Stomach (tissue), 9 donors: ENCODE measurements around the gene FAM187B. TPM values are rescaled to one million over a fixed set of nuclear protein-coding genes. Genes with fewer than 3 reads are reported as not detected.

Experiments used
- DNase-seq, 2 donors: peaks; one replicate each; pipeline versions ENCODE4 v3.0.0 to v3.0.0-alpha.2; 2013 to 2019
- H3K27ac ChIP-seq, 5 donors: fragments of 200-600 bp in 4 of 5; sonication (generic) in 4 of 5; one replicate each; pipeline ENCODE4 v1.5.1; 2013 to 2019; ENCODE audit warnings: mild to moderate bottlenecking in 1 of 5, moderate library complexity in 1 of 5
- H3K27me3 ChIP-seq, 3 donors: fragments of 200-600 bp; sonication (generic); one replicate each; pipeline ENCODE4 v1.5.1; 2017 to 2019; ENCODE audit warnings: mixed run types in 1 of 3
- H3K36me3 ChIP-seq, 4 donors: fragments of 200-600 bp; sonication (generic); 1 replicate in 3 of 4; 2 replicates in 1 of 4; pipeline ENCODE4 v1.5.1; 2016 to 2019
- H3K4me1 ChIP-seq, 4 donors: fragments of 200-600 bp; sonication (generic); one replicate each; pipeline ENCODE4 v1.5.1; 2016 to 2019
- H3K4me3 ChIP-seq, 4 donors: fragments of 200-600 bp; sonication (generic) in 3 of 4; one replicate each; pipeline ENCODE4 v1.5.1; 2016 to 2019; ENCODE audit warnings: mild to moderate bottlenecking in 1 of 4
- H3K9me3 ChIP-seq, 4 donors: fragments of 200-600 bp; sonication (generic); one replicate each; pipeline ENCODE4 v1.5.1; 2016 to 2019
- EP300 ChIP-seq: sonication (generic); formaldehyde crosslinking; IDR thresholded peaks from one replicate; pipeline ENCODE4 v1.6.1; 2017; ENCODE audit warnings: antibody characterized with exemption
- POLR2A ChIP-seq, 4 donors: fragments of 450-650 bp; IDR thresholded peaks; one replicate each; pipeline ENCODE4 v1.6.1; 2016; ENCODE audit warnings: antibody characterized with exemption in 4 of 4, control low read depth in 2 of 4, mild to moderate bottlenecking in 1 of 4, moderate library complexity in 1 of 4
- POLR2AphosphoS5 ChIP-seq, 3 donors: sonication (generic); formaldehyde crosslinking; IDR thresholded peaks; one replicate each; pipeline ENCODE4 v1.6.1; 2016; ENCODE audit warnings: antibody characterized with exemption in 3 of 3
- WGBS, 5 donors: extraction: QIAGEN DNeasy Blood & Tissue Kit in 3 of 5; methylation state at CpG; one replicate each; pipeline versions ENCODE4 v1.1.5 to v1.1.7; 2013 to 2018; 5-methylcytosine and 5-hydroxymethylcytosine counted together
- intact Hi-C: fragments of 100-400 bp; cut with DNase I; formaldehyde crosslinking; loops from one replicate; pipeline ENCODE4 v1.15.1; 2023; ENCODE audit warnings: low total_unique reads
- polyA plus RNA-seq, 3 donors: library from polyadenylated mRNA; stranded (reverse); fragments of 200-250 nt; gene quantifications; one replicate each; pipeline ENCODE4 v1.2.3, GENCODE V29; 2013
- total RNA-seq, 5 donors: library from RNA; depleted of rRNA; stranded (reverse); fragments of >200 nt; gene quantifications; one replicate each; pipeline versions ENCODE4 v1.1.0 to v1.2.3, GENCODE V29; 2014 to 2016
- TF ChIP-seq, protein P1 (sequence below), 7 experiments: fragments of 450-650 bp in 4 of 7; fragments of 200-600 bp in 3 of 7; sonication (generic) in 3 of 7; IDR thresholded peaks; one replicate each; pipeline ENCODE4 v1.5.1; 2016 to 2019; ENCODE audit warnings: antibody characterized with exemption in 7 of 7, control low read depth in 2 of 7, mild to moderate bottlenecking in 1 of 7
- donor health status: healthy with polysubstance abuse.
- donor health status: Bipolar disorder and iron deficiency.
- donor health status: healthy.

FAM187B gene
- total and polyA plus RNA-seq, 8 donors, result 0.25 TPM; not detected in 7

DNA sequence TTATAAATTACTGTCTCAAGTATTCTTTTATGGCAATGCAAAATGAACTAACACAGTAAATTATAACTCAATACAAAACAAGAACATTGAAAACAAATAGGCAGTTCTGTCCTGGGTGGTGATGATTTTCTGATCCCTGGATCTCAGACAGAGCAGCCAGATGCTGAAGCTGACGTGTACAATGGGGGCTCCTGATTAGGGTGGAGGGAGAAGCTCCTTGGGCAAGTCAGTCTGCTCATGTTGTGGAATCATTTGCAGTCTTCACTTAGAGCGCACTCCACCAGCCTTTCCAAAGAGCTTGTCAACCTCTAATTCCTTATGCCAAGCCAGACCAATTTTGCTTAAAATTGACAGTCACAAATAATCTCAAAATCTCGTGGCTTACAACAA is 52.4 kb downstream of the FAM187B start:
- no peak overlapping the region for H3K4me3 ChIP-seq
- no peak for TF ChIP-seq EP300
- TF ChIP-seq POLR2A (IDR thresholded peaks at IDR 0.05), result no peak
- TF ChIP-seq, protein P1, sequence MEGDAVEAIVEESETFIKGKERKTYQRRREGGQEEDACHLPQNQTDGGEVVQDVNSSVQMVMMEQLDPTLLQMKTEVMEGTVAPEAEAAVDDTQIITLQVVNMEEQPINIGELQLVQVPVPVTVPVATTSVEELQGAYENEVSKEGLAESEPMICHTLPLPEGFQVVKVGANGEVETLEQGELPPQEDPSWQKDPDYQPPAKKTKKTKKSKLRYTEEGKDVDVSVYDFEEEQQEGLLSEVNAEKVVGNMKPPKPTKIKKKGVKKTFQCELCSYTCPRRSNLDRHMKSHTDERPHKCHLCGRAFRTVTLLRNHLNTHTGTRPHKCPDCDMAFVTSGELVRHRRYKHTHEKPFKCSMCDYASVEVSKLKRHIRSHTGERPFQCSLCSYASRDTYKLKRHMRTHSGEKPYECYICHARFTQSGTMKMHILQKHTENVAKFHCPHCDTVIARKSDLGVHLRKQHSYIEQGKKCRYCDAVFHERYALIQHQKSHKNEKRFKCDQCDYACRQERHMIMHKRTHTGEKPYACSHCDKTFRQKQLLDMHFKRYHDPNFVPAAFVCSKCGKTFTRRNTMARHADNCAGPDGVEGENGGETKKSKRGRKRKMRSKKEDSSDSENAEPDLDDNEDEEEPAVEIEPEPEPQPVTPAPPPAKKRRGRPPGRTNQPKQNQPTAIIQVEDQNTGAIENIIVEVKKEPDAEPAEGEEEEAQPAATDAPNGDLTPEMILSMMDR (IDR thresholded peaks at IDR 0.05), result no peak
- TF ChIP-seq POLR2AphosphoS5 (IDR thresholded peaks at IDR 0.05), result no peak
- H3K9me3 ChIP-seq, result peaks cover 0 to 4% (median 0%) of the 10 kb centered on the region in 4 donors
- no peak for DNase-seq
- intact Hi-C loops, result no loop called here
- no peaks in the 10 kb centered on the region for H3K36me3 ChIP-seq
- WGBS, 5 donors, result 71 to 87% (median 80%) methylated on average over 3 of the region's 3 CpGs
- H3K4me1 ChIP-seq, result peaks cover 0 to 26% (median 5%) of the 10 kb centered on the region in 4 donors
- H3K27me3 ChIP-seq, result no peaks in the 10 kb centered on the region
- no peak overlapping the region for H3K27ac ChIP-seq

Other genes starting within 250 kb of the FAM187B start
- gene GRAMD1A, start 228.4 kb downstream of the FAM187B start, total RNA-seq, result 10 to 100 TPM; 39.7 to 74.1 (median 48.1) TPM
- 10 to 100 TPM; 29.8 to 52.2 (median 34.4) TPM for gene GRAMD1A, start 228.4 kb downstream of the FAM187B start, polyA plus RNA-seq
- gene SCN1B, start 198.3 kb downstream of the FAM187B start, total RNA-seq, result 10 to 100 TPM in 1 of 5 donors, 1 to 10 TPM in 3, not detected in 1; 1.3 to 36.6 (median 3.5) TPM
- 1 to 10 TPM; 3.7 to 8.6 (median 6.1) TPM for gene SCN1B, start 198.3 kb downstream of the FAM187B start, polyA plus RNA-seq
- 10 to 100 TPM in 4 of 5 donors, not detected in 1; 14.7 to 45.2 (median 21.9) TPM for gene HPN, start 187.0 kb downstream of the FAM187B start, total RNA-seq
- 10 to 100 TPM; 19.2 to 39.4 (median 33.7) TPM for gene HPN, start 187.0 kb downstream of the FAM187B start, polyA plus RNA-seq
- gene FXYD3, start 112.9 kb downstream of the FAM187B start, total RNA-seq, result 100 to 1,000 TPM in 4 of 5 donors, 10 to 100 TPM in 1; 84.8 to 704 (median 191) TPM
- 100 to 1,000 TPM; 442 to 800 (median 537) TPM for gene FXYD3, start 112.9 kb downstream of the FAM187B start, polyA plus RNA-seq
- gene LGI4, start 93.7 kb downstream of the FAM187B start, total RNA-seq, result 10 to 100 TPM in 3 of 5 donors, 1 to 10 TPM in 2; 3.1 to 40.0 (median 16.3) TPM
- gene LGI4, start 93.7 kb downstream of the FAM187B start, polyA plus RNA-seq, result 10 to 100 TPM in 2 of 3 donors, 1 to 10 TPM in 1; 4.4 to 18.6 (median 10.4) TPM
- 100 to 1,000 TPM in 1 of 5 donors, 10 to 100 TPM in 2, 1 to 10 TPM in 1, not detected in 1; 7.5 to 193 (median 14.8) TPM for gene FXYD1, start 89.9 kb downstream of the FAM187B start, total RNA-seq
- gene FXYD1, start 89.9 kb downstream of the FAM187B start, polyA plus RNA-seq, result 10 to 100 TPM; 24.0 to 67.4 (median 60.3) TPM
- gene FXYD7, start 85.5 kb downstream of the FAM187B start, total RNA-seq, result 1 to 10 TPM in 1 of 5 donors, not detected in 4; 2.6 TPM
- gene FXYD7, start 85.5 kb downstream of the FAM187B start, polyA plus RNA-seq, result under 1 TPM in 1 of 3 donors, not detected in 2; 0.55 TPM
- gene FXYD5, start 74.0 kb downstream of the FAM187B start, total RNA-seq, result 100 to 1,000 TPM in 1 of 5 donors, 10 to 100 TPM in 4; 10.3 to 118 (median 19.2) TPM
- gene FXYD5, start 74.0 kb downstream of the FAM187B start, polyA plus RNA-seq, result 10 to 100 TPM; 37.9 to 81.1 (median 55.0) TPM
- 100 to 1,000 TPM in 2 of 5 donors, 10 to 100 TPM in 3; 20.4 to 174 (median 72.8) TPM for gene LSR, start 20.3 kb upstream of the FAM187B start, total RNA-seq
- gene LSR, start 20.3 kb upstream of the FAM187B start, polyA plus RNA-seq, result 10 to 100 TPM; 17.9 to 90.7 (median 84.4) TPM
- 100 to 1,000 TPM in 1 of 5 donors, 10 to 100 TPM in 4; 26.8 to 105 (median 71.8) TPM for gene USF2, start 40.2 kb upstream of the FAM187B start, total RNA-seq
- gene USF2, start 40.2 kb upstream of the FAM187B start, polyA plus RNA-seq, result 100 to 1,000 TPM in 1 of 3 donors, 10 to 100 TPM in 2; 83.9 to 109 (median 88.2) TPM
- gene HAMP, start 53.8 kb upstream of the FAM187B start, total RNA-seq, result 10 to 100 TPM in 1 of 5 donors, not detected in 4; 10.4 TPM
- gene HAMP, start 53.8 kb upstream of the FAM187B start, polyA plus RNA-seq, result 1 to 10 TPM in 1 of 3 donors, under 1 TPM in 1, not detected in 1; 0.60 to 6.6 TPM
- 1 to 10 TPM in 1 of 5 donors, under 1 TPM in 1, not detected in 3; 0.73 to 5.5 TPM for gene MAG, start 63.4 kb upstream of the FAM187B start, total RNA-seq
- gene MAG, start 63.4 kb upstream of the FAM187B start, polyA plus RNA-seq, result under 1 TPM in 1 of 3 donors, not detected in 2; 0.05 TPM
- gene CD22, start 100.4 kb upstream of the FAM187B start, total RNA-seq, result 1 to 10 TPM in 2 of 5 donors, not detected in 3; 3.1 to 5.7 TPM
- 1 to 10 TPM; 2.0 to 5.5 (median 4.0) TPM for gene CD22, start 100.4 kb upstream of the FAM187B start, polyA plus RNA-seq
- gene FFAR1, start 119.2 kb upstream of the FAM187B start, total RNA-seq, result under 1 TPM in 1 of 5 donors, not detected in 4; 0.18 TPM
- gene FFAR1, start 119.2 kb upstream of the FAM187B start, polyA plus RNA-seq, result not detected
- gene FFAR3, start 129.7 kb upstream of the FAM187B start, total RNA-seq, result not detected
- gene FFAR3, start 129.7 kb upstream of the FAM187B start, polyA plus RNA-seq, result under 1 TPM in 2 of 3 donors, not detected in 1; 0.30 to 0.56 TPM
- gene GPR42, start 142.3 kb upstream of the FAM187B start, total RNA-seq, result not detected
- under 1 TPM in 1 of 3 donors, not detected in 2; 0.19 TPM for gene GPR42, start 142.3 kb upstream of the FAM187B start, polyA plus RNA-seq
- gene FFAR2, start 219.5 kb upstream of the FAM187B start, total RNA-seq, result 1 to 10 TPM in 1 of 5 donors, not detected in 4; 1.4 TPM
- gene FFAR2, start 219.5 kb upstream of the FAM187B start, polyA plus RNA-seq, result under 1 TPM; 0.35 to 0.62 (median 0.46) TPM